Esophagus muscularis mucosa (tissue), 4 donors: ENCODE results near the gene RAB44. TPM values are rescaled to one million over a fixed set of nuclear protein-coding genes. Genes with fewer than 3 reads are reported as not detected.

Experiments
- DNase-seq: peaks from one replicate; pipeline ENCODE4 v3.0.0-alpha.2; 2017; ENCODE audit errors: extremely low spot score
- H3K27ac ChIP-seq, 4 donors: fragments of 200-600 bp; sonication (generic); replicated peaks in 1 of 4; 1 replicate in 3 of 4; 2 replicates in 1 of 4; pipeline ENCODE4 v1.5.1; 2016 to 2019; ENCODE audit warnings: mild to moderate bottlenecking in 1 of 4
- H3K27me3 ChIP-seq, 4 donors: fragments of 200-600 bp; sonication (generic); one replicate each; pipeline versions ENCODE4 v1.5.1 to v1.6.0; 2016 to 2019
- H3K36me3 ChIP-seq, 4 donors: fragments of 200-600 bp; sonication (generic); one replicate each; pipeline ENCODE4 v1.5.1; 2016 to 2019
- H3K4me1 ChIP-seq, 4 donors: fragments of 200-600 bp; sonication (generic); one replicate each; pipeline ENCODE4 v1.5.1; 2016 to 2019
- H3K4me3 ChIP-seq, 4 donors: fragments of 200-600 bp; sonication (generic); 1 replicate in 2 of 4; 2 replicates in 2 of 4; pipeline ENCODE4 v1.5.1; 2016 to 2019; ENCODE audit warnings: mild to moderate bottlenecking in 4 of 4, moderate library complexity in 1 of 4
- H3K9me3 ChIP-seq, 4 donors: fragments of 200-600 bp; sonication (generic); 1 replicate in 3 of 4; 2 replicates in 1 of 4; pipeline ENCODE4 v1.5.1; 2016 to 2019
- EP300 ChIP-seq: sonication (generic); formaldehyde crosslinking; IDR thresholded peaks from one replicate; pipeline ENCODE4 v1.6.1; 2017; ENCODE audit warnings: antibody characterized with exemption
- POLR2A ChIP-seq: fragments of 450-650 bp; IDR thresholded peaks from one replicate; pipeline ENCODE4 v1.6.1; 2017; ENCODE audit warnings: antibody characterized with exemption, moderate library complexity, mild to moderate bottlenecking, low read depth
- POLR2AphosphoS5 ChIP-seq, 2 donors: sonication (generic); formaldehyde crosslinking; IDR thresholded peaks; one replicate each; pipeline ENCODE4 v1.6.1; 2017; ENCODE audit warnings: antibody characterized with exemption in 2 of 2
- WGBS: methylation state at CpG from one replicate; pipeline ENCODE4 v1.1.5; 2018; 5-methylcytosine and 5-hydroxymethylcytosine counted together
- intact Hi-C: fragments of 100-400 bp; cut with DNase I; formaldehyde crosslinking; loops from one replicate; pipeline ENCODE4 v1.15.1; 2023
- total RNA-seq, 4 donors: library from RNA; depleted of rRNA; stranded (reverse); fragments of >200 nt; gene quantifications; one replicate each; pipeline versions ENCODE4 v1.1.0 to v1.2.1, GENCODE V29; 2016
- TF ChIP-seq, protein P1 (sequence below), 3 experiments: fragments of 200-600 bp in 2 of 3; fragments of 450-650 bp in 1 of 3; sonication (generic) in 2 of 3; IDR thresholded peaks; one replicate each; pipeline ENCODE4 v1.5.1; 2017 to 2019; ENCODE audit warnings: antibody characterized with exemption in 3 of 3, mild to moderate bottlenecking in 2 of 3, moderate library complexity in 1 of 3

RAB44 gene
- total RNA-seq, 4 donors from 2014 or later, result 0.19 to 1.5 (median 0.94) TPM

DNA sequence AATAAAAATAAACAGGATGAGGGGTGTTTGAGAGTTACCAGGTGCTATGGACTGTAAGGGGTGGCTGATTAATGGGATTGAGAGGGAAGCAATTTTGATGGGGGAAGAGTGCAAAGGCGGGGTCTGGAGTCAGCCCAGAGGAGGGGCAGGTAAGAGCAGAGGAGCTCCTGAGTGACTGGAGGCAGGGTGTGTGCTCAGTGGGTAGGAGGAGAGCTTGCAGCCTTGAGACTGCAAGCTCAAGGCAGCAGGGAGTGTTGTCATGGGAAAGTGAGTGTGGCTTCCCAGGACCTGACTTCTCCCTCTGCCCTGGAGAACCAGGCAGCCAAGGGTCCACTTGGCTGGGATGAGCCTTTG, 54.2 kb downstream of the RAB44 start:
- no peak for TF ChIP-seq POLR2AphosphoS5 (IDR thresholded peaks at IDR 0.05)
- TF ChIP-seq EP300, result no peak
- TF ChIP-seq POLR2A, result no peak
- TF ChIP-seq, protein P1, sequence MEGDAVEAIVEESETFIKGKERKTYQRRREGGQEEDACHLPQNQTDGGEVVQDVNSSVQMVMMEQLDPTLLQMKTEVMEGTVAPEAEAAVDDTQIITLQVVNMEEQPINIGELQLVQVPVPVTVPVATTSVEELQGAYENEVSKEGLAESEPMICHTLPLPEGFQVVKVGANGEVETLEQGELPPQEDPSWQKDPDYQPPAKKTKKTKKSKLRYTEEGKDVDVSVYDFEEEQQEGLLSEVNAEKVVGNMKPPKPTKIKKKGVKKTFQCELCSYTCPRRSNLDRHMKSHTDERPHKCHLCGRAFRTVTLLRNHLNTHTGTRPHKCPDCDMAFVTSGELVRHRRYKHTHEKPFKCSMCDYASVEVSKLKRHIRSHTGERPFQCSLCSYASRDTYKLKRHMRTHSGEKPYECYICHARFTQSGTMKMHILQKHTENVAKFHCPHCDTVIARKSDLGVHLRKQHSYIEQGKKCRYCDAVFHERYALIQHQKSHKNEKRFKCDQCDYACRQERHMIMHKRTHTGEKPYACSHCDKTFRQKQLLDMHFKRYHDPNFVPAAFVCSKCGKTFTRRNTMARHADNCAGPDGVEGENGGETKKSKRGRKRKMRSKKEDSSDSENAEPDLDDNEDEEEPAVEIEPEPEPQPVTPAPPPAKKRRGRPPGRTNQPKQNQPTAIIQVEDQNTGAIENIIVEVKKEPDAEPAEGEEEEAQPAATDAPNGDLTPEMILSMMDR (IDR thresholded peaks at IDR 0.05), result no peak
- intact Hi-C loops, result no loop called here
- WGBS, result 46% methylated on average over 1 of the region's 1 CpG
- peaks cover 0 to 19% (median 6%) of the 10 kb centered on the region in 4 donors for H3K4me1 ChIP-seq
- H3K9me3 ChIP-seq, result peaks cover 0 to 23% (median 10%) of the 10 kb centered on the region in 4 donors
- H3K4me3 ChIP-seq, result no peak overlapping the region
- DNase-seq, result no peak
- H3K27ac ChIP-seq, result no peak overlapping the region
- H3K27me3 ChIP-seq, result no peaks in the 10 kb centered on the region
- no peaks in the 10 kb centered on the region for H3K36me3 ChIP-seq

DNA sequence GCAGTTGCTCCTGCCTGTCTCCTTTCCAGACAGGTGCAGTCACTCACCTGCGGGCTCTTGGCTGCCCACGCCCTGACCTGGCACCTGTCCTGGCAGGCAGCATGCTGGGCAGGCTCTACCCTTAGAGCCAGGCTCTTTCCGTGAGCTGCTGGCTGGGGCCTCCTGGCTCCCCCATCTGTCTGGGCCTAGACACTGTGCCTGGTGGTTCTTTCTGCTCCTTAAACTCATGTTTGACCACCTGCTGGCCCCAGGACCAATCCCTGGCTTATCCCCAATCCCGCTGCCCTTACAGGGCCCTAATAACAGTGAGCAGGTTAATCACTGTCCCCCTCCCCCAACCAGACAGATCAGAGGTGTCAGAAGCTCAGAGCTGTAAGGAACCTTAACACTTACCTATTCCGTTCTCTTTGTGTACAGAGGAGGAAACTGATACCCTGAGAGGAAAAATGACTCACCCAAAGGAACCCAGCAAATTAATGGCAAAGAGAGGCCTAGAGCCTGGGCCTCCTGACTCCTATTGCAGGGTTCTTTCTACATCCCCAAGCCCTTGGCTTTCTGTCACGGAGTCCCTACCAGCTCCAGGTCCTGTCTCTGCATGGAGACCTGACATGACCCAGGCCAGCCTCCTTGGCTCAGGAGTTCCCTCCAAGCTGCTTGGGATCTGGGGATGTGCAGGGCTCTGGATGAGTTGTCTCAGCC, 54.7 kb downstream of the RAB44 start:
- intact Hi-C loops, result no loop called here
- Histone ChIP-seq H3K27ac (no peak overlapping the region), H3K4me1 (peaks cover 0 to 19% (median 6%) of the 10 kb centered on the region in 4 donors), H3K36me3 (no peaks in the 10 kb centered on the region), H3K9me3 (peaks cover 0 to 23% (median 10%) of the 10 kb centered on the region in 4 donors), H3K4me3 (no peak overlapping the region), H3K27me3 (no peaks in the 10 kb centered on the region)
- WGBS, result 93% methylated on average over 6 of the region's 6 CpGs
- TF ChIP-seq EP300, result no peak
- no peak for TF ChIP-seq POLR2A
- TF ChIP-seq POLR2AphosphoS5 (IDR thresholded peaks at IDR 0.05), result no peak
- TF ChIP-seq, protein P1 (IDR thresholded peaks at IDR 0.05), result no peak
- no peak for DNase-seq

DNA sequence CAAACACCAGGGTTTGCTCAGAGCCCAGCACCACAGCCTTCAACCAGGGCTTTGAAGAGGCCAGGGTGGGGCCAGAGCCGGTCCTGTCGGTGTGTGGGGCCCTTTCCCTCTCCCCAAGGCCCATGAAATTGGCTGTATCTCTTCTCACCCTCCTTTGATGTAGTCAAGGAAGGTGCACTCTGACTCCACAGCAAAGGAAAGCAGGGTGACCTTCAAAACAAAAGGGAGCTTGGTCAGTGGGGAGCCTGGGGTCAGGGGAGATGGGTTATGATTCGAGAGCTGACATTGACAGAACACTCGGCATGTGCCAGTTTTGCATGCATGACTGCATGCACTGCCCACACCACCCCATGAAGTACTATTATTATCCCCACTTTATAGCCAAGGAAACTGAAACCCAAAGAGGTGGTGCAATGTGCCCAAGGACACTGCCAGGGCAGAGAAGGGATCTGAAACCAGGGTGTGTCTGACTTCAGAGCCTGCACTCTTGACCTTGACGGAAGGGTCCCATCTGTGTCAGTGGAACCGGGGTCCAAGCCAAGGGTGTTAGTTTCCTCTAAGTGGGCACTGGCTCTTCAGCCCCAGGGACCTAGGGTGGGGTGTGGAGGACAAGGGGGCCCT, 55.4 kb downstream of the RAB44 start:
- no peak for TF ChIP-seq EP300
- TF ChIP-seq, protein P1 (IDR thresholded peaks at IDR 0.05), result no peak
- TF ChIP-seq POLR2AphosphoS5 (IDR thresholded peaks at IDR 0.05), result no peak
- no peak for TF ChIP-seq POLR2A
- intact Hi-C loops, result no loop called here
- Histone ChIP-seq H3K27ac (no peak overlapping the region), H3K9me3 (peaks cover 0 to 23% (median 10%) of the 10 kb centered on the region in 4 donors), H3K27me3 (no peaks in the 10 kb centered on the region), H3K36me3 (no peaks in the 10 kb centered on the region), H3K4me1 (peaks cover 0 to 19% (median 6%) of the 10 kb centered on the region in 4 donors), H3K4me3 (no peak overlapping the region)
- no peak for DNase-seq
- 92% methylated on average over 4 of the region's 6 CpGs for WGBS

DNA sequence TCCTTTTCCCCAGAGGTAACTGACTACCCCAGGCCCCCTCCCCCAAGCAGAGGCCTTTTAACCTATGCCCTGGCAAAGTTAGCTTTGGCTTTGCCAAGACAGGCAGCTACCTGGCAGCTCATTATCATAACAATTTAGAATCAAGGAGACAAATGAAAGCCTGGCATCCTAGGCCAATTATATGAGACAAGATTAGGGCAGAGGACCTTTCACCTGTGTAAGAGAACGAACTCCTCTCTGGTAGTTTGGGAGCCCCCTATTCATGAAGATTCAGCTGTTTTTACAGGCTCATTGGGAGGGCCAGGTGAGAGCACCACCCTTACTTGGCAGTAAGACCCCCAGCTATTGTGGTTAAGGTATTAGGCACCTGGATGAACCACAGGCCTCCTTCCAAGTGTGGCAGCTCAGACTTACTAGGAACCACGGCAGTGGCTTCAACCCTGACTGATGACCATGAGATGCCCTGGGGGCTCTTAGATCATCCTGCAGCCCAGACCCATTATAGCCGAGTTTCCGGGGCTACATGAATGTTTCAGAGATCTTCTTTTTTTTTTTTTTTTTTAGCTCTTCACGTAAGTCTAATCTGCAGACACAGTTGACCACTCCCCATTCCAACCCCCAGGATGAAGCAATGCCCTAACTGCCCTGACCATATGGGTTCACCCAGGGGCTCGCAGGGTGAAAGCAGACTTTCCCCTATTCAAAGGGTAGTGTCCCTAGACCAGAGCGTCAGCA, 56.2 kb downstream of the RAB44 start:
- TF ChIP-seq EP300, result no peak
- TF ChIP-seq, protein P1 (IDR thresholded peaks at IDR 0.05), result no peak
- no peak for TF ChIP-seq POLR2A
- no peak for TF ChIP-seq POLR2AphosphoS5 (IDR thresholded peaks at IDR 0.05)
- no peak for DNase-seq
- Histone ChIP-seq H3K27me3 (no peaks in the 10 kb centered on the region), H3K36me3 (no peaks in the 10 kb centered on the region), H3K27ac (no peak overlapping the region), H3K4me3 (no peak overlapping the region), H3K4me1 (peaks cover 0 to 22% (median 9%) of the 10 kb centered on the region in 4 donors), H3K9me3 (peaks cover 0 to 19% (median 7%) of the 10 kb centered on the region in 4 donors)
- 93% methylated on average over 7 of the region's 7 CpGs for WGBS
- intact Hi-C loops, result no loop called here
